Muscle layer of colon (tissue), 2 donors: ENCODE measurements around the gene PRKAR1B.

Experiments
- H3K27ac ChIP-seq: one replicate; pipeline ENCODE4 v1.7.0; 2013; ENCODE audit warnings: low read depth, mild to moderate bottlenecking, low read length, moderate library complexity
- H3K27me3 ChIP-seq, 2 donors: one replicate each; pipeline ENCODE4 v1.7.0; 2013; ENCODE audit warnings: low read length in 2 of 2, mild to moderate bottlenecking in 2 of 2; ENCODE audit not compliant: insufficient read depth in 2 of 2, control insufficient read depth in 1 of 2
- H3K36me3 ChIP-seq: one replicate; pipeline ENCODE4 v1.7.0; 2013; ENCODE audit warnings: mild to moderate bottlenecking, low read length; ENCODE audit not compliant: insufficient read depth
- H3K4me1 ChIP-seq: one replicate; pipeline ENCODE4 v1.7.0; 2013; ENCODE audit warnings: mild to moderate bottlenecking, low read length; ENCODE audit not compliant: insufficient read depth
- H3K4me3 ChIP-seq, 2 donors: one replicate each; pipeline ENCODE4 v1.7.0; 2013; ENCODE audit warnings: low read length in 2 of 2, low read depth in 1 of 2, mild to moderate bottlenecking in 1 of 2, moderate library complexity in 1 of 2
- H3K9ac ChIP-seq: one replicate; pipeline ENCODE4 v1.7.0; 2013; ENCODE audit warnings: low read length
- H3K9me3 ChIP-seq: one replicate; pipeline ENCODE4 v1.7.0; 2013; ENCODE audit warnings: mild to moderate bottlenecking, low read length
- donor health status: abdominal sarcoma.
- donor health status: Adenocarcinoma of cecum.

Gene PRKAR1B

DNA sequence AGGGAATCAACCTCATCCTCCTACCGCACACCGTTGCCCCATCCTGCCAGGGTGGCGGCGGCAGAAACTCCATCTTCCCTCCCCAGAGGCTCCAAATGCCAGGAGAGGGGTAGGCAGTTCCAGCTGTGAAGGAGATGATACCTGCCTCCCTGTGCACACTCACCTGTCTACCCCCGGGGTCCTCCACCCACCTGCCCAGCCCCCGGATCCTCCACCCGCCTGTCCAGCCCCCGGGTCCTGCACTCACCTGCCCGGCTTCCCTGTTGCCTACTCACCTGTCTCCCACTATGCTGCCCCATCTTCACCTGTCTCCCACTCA lies 14.0 kb downstream of the PRKAR1B start:
- Histone ChIP-seq H3K4me3 (no peak overlapping the region), H3K4me1 (no peaks in the 10 kb centered on the region), H3K9ac (no peak overlapping the region), H3K36me3 (no peaks in the 10 kb centered on the region), H3K27me3 (no peaks in the 10 kb centered on the region), H3K9me3 (no peaks in the 10 kb centered on the region), H3K27ac (no peak overlapping the region)

DNA sequence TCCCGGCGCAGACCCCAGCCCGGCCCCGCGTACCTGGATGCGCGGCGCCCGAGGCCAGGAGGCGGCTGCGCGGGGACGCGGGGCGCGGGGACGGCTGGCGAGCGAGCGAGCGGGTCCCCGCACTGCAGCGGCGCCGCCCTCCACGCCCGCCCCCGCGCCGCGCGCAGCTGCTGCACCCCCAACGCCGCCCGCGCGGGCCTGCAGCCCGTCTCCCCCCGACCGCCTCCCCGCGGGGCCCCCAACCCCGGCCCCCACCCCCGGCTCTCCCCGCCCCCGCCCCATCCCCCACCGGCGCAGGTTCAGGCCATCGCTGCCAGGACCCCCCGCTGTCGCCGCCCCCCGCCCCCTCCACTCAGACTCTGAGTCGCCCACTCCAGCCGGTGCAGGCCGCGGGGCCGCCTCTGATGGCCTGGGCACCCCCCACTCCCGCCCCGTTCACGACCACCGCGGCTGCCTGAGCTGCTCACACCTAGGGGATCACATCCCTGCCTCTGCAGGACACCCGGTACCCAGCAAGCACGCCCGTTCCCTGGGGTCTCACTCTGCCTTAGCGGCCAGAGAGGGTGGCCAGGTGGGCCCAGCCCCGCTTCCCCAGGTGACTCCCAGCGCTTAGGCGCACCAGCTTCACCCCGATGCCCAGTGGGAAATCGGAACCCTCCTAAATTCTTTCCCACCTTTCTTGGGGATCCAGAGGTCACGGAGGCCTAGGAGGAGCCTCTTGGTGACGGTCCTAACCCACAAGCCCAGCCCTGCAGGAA lies 14.5 kb downstream of the PRKAR1B start:
- no peak overlapping the region for H3K27ac ChIP-seq
- H3K9me3 ChIP-seq: no peaks in the 10 kb centered on the region
- H3K27me3 ChIP-seq: no peaks in the 10 kb centered on the region
- H3K9ac ChIP-seq: no peak overlapping the region
- H3K4me1 ChIP-seq: no peaks in the 10 kb centered on the region
- H3K36me3 ChIP-seq: no peaks in the 10 kb centered on the region
- peak overlapping the region in 1 of 2 donors; percentile 74 for H3K4me3 ChIP-seq

DNA sequence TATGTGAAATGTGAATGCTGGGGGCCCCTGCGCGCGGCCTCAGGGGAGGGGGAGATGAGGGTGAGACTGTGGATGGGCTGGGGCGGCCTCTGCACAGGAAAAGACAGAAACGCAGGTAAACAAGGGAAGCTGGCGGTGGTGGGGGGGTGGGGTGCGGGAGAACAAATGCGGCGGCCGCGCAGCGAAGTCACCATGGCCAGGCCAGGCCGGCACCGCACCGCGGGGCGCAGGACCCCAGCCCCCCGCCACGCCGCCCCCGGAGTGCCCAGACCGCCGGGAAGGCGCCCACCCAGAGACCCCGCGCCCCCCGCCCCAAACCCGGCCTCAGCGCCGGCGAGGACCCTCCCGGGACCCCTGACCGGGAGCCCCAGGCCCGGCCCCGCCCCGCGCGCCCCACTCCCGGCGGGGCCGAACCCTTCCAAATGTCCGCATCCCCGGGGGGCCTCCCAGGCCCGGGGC lies 15.1 kb downstream of the PRKAR1B start:
- Histone ChIP-seq H3K4me1 (no peaks in the 10 kb centered on the region), H3K4me3 (peak overlapping the region; percentile 41 to 74), H3K9ac (no peak overlapping the region), H3K36me3 (no peaks in the 10 kb centered on the region), H3K27ac (no peak overlapping the region), H3K27me3 (no peaks in the 10 kb centered on the region), H3K9me3 (no peaks in the 10 kb centered on the region)

DNA sequence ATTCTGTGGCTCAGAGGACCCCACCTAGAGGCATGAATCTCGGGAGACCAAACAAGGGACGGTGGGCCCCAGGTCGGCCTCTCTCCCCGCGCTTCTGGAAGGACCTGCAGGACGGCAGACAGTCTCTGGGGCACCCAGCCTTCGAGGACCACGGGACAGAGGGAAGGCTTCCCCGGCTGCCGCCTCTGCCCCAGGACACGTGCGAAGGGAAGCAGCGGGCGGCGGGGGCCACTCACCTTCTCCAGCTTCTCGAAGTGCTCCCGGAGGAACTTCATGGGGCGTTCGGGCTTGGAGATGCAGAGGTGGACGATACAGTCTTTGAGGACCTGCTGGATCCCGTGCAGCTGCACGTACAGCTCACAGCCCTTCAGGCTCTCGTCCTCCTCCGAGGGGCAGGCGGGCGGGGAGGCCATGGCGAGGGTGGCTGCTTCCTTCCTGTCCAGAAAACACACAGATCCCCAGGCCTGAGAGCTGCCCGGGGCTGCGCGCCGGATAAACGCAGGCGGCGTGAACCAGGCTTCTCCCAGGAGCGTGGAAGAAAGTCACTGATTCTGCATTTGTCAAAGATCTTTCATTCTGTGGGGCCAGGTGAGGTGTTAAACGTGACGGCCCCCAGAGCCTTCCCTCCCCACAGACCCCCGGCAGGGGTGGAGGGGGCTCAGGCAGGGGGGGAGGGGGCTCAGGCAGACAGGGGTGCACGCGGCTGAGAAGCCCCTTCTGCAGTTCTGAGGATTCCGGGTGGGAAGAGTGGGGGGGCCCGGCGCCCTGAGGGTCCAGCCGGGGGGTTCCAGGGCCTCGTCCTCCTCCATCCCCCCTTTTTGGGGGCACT lies 15.8 kb downstream of the PRKAR1B start:
- Histone ChIP-seq H3K36me3 (no peaks in the 10 kb centered on the region), H3K4me3 (peak overlapping the region; percentile 41 to 74), H3K27me3 (no peaks in the 10 kb centered on the region), H3K27ac (no peak overlapping the region), H3K9ac (no peak overlapping the region), H3K4me1 (no peaks in the 10 kb centered on the region), H3K9me3 (no peaks in the 10 kb centered on the region)

DNA sequence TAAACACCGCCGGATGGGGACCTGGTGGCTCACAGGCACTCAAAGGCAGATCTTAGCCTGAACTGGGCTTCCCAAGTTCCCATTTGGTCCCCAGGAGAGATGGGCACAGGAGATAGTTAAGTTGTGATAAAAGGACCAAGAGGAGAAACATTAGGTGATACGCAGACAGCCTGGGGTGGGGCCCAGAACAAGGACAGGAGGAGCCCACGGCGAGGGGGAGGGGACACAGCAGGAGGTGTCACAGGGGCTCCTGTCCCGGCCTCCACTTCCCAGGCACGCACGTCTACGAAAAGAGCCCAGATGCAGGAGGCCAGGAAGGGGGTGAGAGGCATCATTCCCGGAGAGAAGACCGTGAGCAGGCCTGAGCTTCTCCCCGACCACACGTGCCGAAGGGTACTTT lies 16.9 kb downstream of the PRKAR1B start:
- H3K36me3 ChIP-seq: no peaks in the 10 kb centered on the region
- no peak overlapping the region for H3K4me3 ChIP-seq
- H3K9ac ChIP-seq: no peak overlapping the region
- peaks cover 5% of the 10 kb centered on the region for H3K4me1 ChIP-seq
- no peak overlapping the region for H3K27ac ChIP-seq
- no peaks in the 10 kb centered on the region for H3K27me3 ChIP-seq
- no peaks in the 10 kb centered on the region for H3K9me3 ChIP-seq

DNA sequence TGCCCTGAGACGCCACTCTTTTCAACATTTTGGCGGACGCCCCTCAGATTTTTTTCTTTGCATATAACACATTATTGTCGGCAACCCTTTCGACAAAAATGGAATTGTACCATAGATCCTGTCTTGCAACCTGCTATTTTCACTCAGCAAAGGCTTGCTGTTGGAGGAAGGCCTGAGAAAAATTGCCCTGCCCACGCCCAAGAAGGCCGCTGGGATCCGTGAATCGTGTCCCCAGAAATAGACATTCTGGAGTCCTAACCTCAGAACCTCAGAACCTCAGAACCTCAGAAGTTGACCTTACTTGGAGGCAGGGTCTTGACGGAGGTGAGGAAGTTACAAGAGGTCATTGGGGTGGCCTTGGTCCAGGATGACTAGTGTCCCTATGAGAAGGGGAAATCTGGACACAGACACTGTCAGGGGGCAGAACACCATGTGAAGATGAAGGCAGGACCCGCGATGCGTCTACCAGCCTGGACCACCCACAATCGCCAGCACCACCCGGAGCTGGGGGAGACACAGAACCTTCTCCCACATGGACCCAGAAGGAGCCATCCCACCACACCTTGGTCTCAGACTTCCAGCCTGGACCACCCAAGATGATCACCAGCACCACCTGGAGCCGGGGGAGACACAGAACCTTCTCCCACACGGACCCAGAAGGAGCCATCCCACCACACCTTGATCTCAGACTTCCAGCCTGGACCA lies 19.6 kb downstream of the PRKAR1B start:
- Histone ChIP-seq H3K9ac (no peak overlapping the region), H3K27me3 (no peaks in the 10 kb centered on the region), H3K4me3 (no peak overlapping the region), H3K4me1 (peaks cover 7% of the 10 kb centered on the region), H3K9me3 (no peaks in the 10 kb centered on the region), H3K27ac (no peak overlapping the region), H3K36me3 (no peaks in the 10 kb centered on the region)

DNA sequence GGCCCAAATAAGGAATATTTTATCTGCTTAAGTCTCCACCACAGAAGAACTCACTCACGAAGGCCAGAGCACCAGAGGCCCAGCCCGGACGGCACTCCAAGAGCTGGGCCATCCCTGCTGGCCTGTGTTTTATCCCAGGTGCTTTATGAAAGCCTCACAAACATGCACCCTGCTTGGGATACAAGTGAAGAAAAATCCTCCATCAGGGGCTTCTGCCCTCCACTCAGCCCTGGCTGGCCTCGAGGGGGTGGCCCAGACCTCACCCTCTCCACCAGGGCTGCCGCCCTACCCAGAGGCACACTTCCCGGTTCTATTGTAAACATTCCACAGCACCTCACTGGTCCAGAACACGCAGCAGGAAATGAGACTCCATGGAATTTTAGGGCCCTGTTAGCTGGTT lies 20.4 kb downstream of the PRKAR1B start:
- Histone ChIP-seq H3K27me3 (no peaks in the 10 kb centered on the region), H3K36me3 (no peaks in the 10 kb centered on the region), H3K9ac (no peak overlapping the region), H3K9me3 (no peaks in the 10 kb centered on the region), H3K27ac (no peak overlapping the region), H3K4me3 (no peak overlapping the region), H3K4me1 (peaks cover 7% of the 10 kb centered on the region)

DNA sequence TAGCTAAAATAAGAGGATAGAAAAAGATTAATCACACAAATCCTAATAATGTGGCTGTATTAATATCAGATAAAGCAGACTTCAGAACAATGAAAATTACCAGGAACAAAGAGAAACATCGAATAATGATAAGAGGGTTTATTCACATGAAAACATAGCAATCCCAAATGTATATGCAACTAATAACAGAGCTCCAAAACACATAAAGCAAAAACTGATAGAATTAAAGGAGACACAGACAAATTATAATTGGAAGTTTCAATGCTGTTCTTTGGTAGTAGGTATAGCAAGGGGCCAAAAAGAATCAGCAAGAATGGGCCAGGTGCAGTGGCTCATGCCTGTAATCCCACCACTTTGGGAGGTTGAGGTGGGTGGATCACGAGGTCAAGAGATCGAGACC lies 24.0 kb downstream of the PRKAR1B start:
- no peak overlapping the region for H3K27ac ChIP-seq
- no peak overlapping the region for H3K4me3 ChIP-seq
- H3K36me3 ChIP-seq: no peaks in the 10 kb centered on the region
- peaks cover 7% of the 10 kb centered on the region for H3K4me1 ChIP-seq
- no peaks in the 10 kb centered on the region for H3K27me3 ChIP-seq
- no peaks in the 10 kb centered on the region for H3K9me3 ChIP-seq
- H3K9ac ChIP-seq: no peak overlapping the region

DNA sequence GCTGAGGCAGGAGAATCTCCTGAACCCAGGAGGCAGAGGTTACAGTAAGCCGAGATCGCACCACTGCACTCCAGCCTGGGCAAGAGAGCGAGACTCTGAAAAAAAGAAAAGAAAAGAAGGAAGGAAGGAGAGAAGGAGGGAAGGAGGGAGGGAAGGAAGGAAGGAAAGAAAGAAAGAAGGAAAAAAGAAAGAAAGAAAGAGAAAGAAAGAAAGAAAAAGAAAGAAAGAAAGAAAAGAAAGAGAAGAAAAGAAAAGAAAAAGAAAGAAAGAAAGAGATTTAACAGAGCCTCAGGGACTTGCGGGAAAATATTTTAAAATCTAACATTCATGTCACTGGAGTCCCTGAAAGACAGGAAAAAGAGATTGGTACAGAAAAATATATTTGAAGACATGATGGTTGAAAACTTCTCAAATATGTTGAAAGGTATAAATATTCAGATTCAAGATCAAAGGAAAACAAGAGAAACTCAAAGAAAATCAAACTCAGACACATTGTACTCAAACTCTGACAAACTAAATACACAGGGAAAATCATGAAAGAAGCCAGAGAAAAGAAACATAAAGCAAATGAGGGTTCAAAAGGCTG lies 25.9 kb downstream of the PRKAR1B start:
- H3K4me3 ChIP-seq: no peak overlapping the region
- H3K36me3 ChIP-seq: no peaks in the 10 kb centered on the region
- H3K4me1 ChIP-seq: peaks cover 7% of the 10 kb centered on the region
- no peaks in the 10 kb centered on the region for H3K9me3 ChIP-seq
- no peak overlapping the region for H3K9ac ChIP-seq
- no peaks in the 10 kb centered on the region for H3K27me3 ChIP-seq
- no peak overlapping the region for H3K27ac ChIP-seq

DNA sequence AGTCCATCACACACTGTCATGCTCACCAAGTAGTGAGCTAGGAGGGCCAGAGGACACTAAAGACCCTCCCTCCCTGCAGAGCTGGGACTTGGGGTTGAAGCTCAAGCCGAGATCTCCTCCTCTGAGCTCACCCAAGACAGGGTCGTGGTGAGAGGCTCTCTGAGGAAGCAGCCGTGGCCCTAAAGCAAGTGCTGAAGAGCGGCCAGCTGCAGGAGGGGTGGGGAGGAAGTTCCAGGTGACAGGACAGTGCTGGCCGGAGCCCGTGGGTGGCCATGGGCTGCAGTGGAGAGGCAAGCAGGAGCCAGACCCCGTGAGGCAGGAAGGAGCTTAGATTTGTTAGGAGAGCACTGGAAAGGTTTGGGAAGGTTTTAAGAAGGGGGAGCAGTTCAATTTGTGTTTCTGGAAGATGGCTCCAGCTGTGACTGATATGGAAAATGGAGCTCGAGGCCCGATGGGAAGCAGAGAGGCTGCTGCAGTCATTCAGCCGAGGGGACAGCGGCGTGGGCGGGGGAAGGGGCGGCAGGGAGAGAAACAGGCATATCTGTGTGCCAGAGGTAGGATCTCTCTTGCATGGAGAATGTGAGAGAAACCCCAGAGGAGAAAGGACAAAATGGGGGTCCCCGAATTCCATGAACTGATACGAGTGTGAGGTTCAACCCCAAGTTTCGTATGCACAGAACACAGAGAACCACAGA lies 27.5 kb downstream of the PRKAR1B start:
- Histone ChIP-seq H3K36me3 (no peaks in the 10 kb centered on the region), H3K27me3 (no peaks in the 10 kb centered on the region), H3K27ac (no peak overlapping the region), H3K9ac (no peak overlapping the region), H3K4me3 (no peak overlapping the region), H3K4me1 (no peaks in the 10 kb centered on the region), H3K9me3 (no peaks in the 10 kb centered on the region)
